A549 treated with AZD9567 at 1 μM for 4 hours (cell line): ENCODE measurements around the gene TUBA1A. TPM values are rescaled to one million over a fixed set of nuclear protein-coding genes. Genes with fewer than 3 reads are reported as not detected.

Experiments
- total RNA-seq: library from RNA; stranded (reverse); fragments of 200-300 nt; extraction: Qiagen RNA extraction; gene quantifications from 5 replicates; pipeline ENCODE4 v1.2.3, GENCODE V29; 2022; ENCODE audit not compliant: insufficient read depth

TUBA1A gene
- total RNA-seq: 188 to 279 TPM (median 226 TPM) in 5 replicates

DNA sequence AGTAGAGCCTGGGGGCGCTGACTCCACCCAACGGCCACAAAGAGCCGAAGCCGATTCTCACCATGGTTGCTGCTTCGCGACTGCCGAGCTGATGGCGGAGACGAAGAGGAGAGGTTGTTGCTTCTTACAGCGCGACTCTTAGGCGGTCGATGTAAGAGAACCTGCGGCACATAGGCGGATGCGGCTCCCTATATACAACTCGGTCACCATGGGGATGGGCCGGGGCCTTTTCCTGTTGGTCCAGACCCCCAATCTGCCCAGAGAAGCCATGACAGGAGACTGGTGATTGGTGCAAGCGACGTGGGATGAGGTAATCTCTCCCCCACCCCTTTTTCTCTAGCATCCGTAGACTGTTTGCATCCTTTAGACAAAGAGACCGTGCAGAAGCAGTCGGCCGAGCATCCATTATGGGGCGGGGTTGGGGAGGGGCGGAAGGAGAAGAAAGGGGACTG is at the start of gene TUBA1A:
TSS of gene TUBA1A (minus strand) at position 165 of the 452 bp plus-strand sequence. CDS start at position 64, 101 bp downstream.

Other genes with a start within 250 kb of the TUBA1A start
- gene ARF3, start 231.6 kb downstream of the TUBA1A start, total RNA-seq: 139 to 159 TPM (median 150 TPM) in 5 replicates
- gene WNT10B, start 217.3 kb downstream of the TUBA1A start, total RNA-seq: 1.7 to 3.0 TPM (median 1.9 TPM) in 5 replicates
- 0.07 to 0.10 TPM in 2 of 5 replicates, not detected in the others for gene WNT1, start 210.8 kb downstream of the TUBA1A start, total RNA-seq
- 0.70 to 0.85 TPM (median 0.78 TPM) in 5 replicates for gene DDN, start 189.7 kb downstream of the TUBA1A start, total RNA-seq
- gene PRKAG1, start 170.3 kb downstream of the TUBA1A start, total RNA-seq: 42.4 to 54.4 TPM (median 43.6 TPM) in 5 replicates
- gene KMT2D, start 128.3 kb downstream of the TUBA1A start, total RNA-seq: 31.9 to 37.6 TPM (median 34.3 TPM) in 5 replicates
- gene RHEBL1, start 119.1 kb downstream of the TUBA1A start, total RNA-seq: 2.1 to 7.2 TPM (median 5.3 TPM) in 5 replicates
- gene DHH, start 94.3 kb downstream of the TUBA1A start, total RNA-seq: 0.06 TPM in 1 of 5 replicates, not detected in the others
- gene LMBR1L, start 78.2 kb downstream of the TUBA1A start, total RNA-seq: 11.5 to 19.4 TPM (median 17.1 TPM) in 5 replicates
- 2,309 to 2,621 TPM (median 2,411 TPM) in 5 replicates for gene TUBA1B, start 57.7 kb downstream of the TUBA1A start, total RNA-seq
- gene TUBA1C, start 76.0 kb upstream of the TUBA1A start, total RNA-seq: 1,668 to 2,355 TPM (median 1,781 TPM) in 5 replicates
- gene PRPH, start 106.1 kb upstream of the TUBA1A start, total RNA-seq: 1.3 to 2.2 TPM (median 1.5 TPM) in 4 of 5 replicates, not detected in the other
- gene TROAP, start 134.2 kb upstream of the TUBA1A start, total RNA-seq: 82.9 to 107 TPM (median 88.6 TPM) in 5 replicates
- 2.9 to 6.8 TPM (median 5.5 TPM) in 5 replicates for gene C1QL4, start 148.1 kb upstream of the TUBA1A start, total RNA-seq
- gene DNAJC22, start 157.8 kb upstream of the TUBA1A start, total RNA-seq: 13.9 to 18.5 TPM (median 16.9 TPM) in 5 replicates
- gene SPATS2, start 178.4 kb upstream of the TUBA1A start, total RNA-seq: 22.4 to 46.4 TPM (median 29.8 TPM) in 5 replicates